ELR (cell line): ENCODE measurements around the gene HYAL3.
"Not testable (repeated sequence)": the region's sequence is repeated elsewhere in the genome, so short reads cannot be mapped to it uniquely, and the experiment has no call there.

Experiments
- DNase-seq: peaks from one replicate; pipeline ENCODE4 v3.0.0-alpha.2; 2015; ENCODE audit warnings: low read depth

HYAL3 gene

GRCh38 chr3:50258029-50258680, 41.0 kb downstream of the HYAL3 start:
- no peak for DNase-seq

DNA sequence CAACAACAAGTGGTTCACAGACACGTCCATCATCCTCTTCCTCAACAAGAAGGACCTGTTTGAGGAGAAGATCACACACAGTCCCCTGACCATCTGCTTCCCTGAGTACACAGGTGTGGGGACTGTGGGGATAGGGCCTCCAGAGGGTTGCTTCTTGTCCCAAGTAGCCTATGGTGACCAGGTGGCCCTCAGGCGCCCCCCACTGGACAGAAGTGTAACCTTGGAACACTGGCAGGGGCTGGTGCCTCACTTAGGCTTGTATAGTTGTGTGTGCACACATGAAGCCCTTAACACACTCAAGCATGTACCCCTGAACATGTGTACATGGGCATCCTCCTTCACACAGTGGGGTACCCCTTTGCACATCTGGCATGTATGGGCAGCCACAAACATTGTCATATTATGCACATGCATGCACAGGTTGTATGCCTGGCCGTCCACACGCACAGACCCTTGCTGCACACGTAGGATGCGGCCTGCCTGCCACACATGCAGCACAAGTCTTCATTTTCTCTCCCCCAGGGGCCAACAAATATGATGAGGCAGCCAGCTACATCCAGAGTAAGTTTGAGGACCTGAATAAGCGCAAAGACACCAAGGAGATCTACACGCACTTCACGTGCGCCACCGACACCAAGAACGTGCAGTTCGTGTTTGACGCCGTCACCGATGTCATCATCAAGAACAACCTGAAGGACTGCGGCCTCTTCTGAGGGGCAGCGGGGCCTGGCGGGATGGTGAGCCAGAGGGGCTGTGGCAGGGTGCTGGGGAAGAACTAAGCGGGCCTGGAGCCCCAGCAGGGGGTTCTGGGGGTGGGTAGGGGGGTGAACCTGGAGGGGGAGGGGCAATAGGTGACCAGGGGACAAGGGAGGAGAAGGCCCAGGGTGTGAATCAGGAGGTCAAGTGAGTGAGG, 42.0 kb downstream of the HYAL3 start:
- peak; percentile 55 for DNase-seq

GRCh38 chr3:50255251-50255615, 44.0 kb downstream of the HYAL3 start:
- DNase-seq = no peak

- peak; percentile 78 for DNase-seq
Observed at GRCh38 chr3:50254577-50255250, 44.5 kb downstream of the HYAL3 start.

- DNase-seq = peak; percentile 98
Observed at GRCh38 chr3:50251220-50251619, 48.0 kb downstream of the HYAL3 start.

GRCh38 chr3:50250514-50250913, 48.7 kb downstream of the HYAL3 start:
- DNase-seq = no peak

GRCh38 chr3:50249457-50249856, 49.7 kb downstream of the HYAL3 start:
- DNase-seq = no peak

- DNase-seq = peak; percentile 66
Observed at GRCh38 chr3:50248387-50248786, 50.8 kb downstream of the HYAL3 start.

- DNase-seq = peak; percentile 99
Observed at GRCh38 chr3:50246517-50246954, 52.7 kb downstream of the HYAL3 start.

DNA sequence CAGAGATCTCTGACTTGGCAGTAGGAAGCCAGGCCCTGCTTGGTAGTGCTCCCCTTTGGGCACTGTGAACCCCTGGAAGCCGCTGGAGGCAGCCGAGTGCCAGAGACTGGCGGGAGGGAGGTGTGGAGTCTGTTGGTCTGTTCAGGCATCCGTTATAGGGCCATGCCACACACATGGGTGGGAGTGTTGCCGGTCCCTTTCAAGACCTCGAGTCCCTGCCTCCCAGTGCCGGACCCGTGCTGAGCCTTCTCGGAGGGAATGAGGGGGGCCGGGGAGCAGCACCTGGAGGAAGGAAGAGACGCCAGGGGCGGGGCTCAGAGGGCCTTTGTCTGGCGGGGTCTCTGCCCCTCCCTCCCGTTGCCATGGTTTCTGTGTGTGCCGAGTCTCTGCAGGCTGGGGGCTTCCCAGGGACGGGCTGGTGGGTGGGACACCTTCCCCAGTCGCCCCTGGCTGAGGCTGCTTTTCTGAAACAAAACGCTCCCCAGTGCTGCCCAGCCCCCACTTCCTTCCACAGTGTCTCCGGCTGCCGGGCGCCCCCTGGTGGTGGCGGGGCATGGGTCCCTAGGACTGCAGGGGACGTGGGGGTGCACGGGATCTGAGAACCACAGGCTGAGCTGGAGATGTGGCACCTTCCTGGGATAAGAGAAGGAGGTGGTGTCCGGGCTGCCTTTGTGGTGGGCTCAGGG, 53.2 kb downstream of the HYAL3 start:
- DNase-seq = peak; percentile 89

DNA sequence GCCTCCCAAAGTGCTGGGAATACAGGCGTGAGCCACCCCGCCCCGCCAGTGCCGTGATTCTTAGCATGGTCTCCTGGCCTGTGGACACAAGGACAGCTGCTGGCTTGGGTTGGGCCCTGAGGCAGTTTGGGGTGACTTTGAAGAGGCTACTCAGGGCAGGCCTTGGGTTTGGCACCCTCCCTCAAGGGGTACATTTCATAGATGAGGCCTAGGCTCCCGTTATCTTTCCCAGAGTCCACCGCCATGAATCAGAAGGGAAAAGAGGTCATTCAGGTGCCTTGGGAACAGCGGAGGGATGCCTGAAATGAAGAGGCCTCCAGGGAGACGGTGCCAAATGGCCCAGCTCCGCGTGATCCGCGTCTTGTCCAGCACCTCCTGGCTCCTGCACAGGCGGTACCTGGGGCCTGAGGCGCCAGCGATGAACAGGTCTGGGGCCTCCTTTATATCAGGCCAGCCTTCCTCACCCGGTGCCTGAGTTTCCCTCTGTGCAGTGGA, 53.9 kb downstream of the HYAL3 start:
- DNase-seq = no peak

GRCh38 chr3:50244813-50245212, 54.4 kb downstream of the HYAL3 start:
- DNase-seq = not testable (repeated sequence)

- no peak for DNase-seq
Observed at GRCh38 chr3:50243543-50243895, 55.7 kb downstream of the HYAL3 start.

DNA sequence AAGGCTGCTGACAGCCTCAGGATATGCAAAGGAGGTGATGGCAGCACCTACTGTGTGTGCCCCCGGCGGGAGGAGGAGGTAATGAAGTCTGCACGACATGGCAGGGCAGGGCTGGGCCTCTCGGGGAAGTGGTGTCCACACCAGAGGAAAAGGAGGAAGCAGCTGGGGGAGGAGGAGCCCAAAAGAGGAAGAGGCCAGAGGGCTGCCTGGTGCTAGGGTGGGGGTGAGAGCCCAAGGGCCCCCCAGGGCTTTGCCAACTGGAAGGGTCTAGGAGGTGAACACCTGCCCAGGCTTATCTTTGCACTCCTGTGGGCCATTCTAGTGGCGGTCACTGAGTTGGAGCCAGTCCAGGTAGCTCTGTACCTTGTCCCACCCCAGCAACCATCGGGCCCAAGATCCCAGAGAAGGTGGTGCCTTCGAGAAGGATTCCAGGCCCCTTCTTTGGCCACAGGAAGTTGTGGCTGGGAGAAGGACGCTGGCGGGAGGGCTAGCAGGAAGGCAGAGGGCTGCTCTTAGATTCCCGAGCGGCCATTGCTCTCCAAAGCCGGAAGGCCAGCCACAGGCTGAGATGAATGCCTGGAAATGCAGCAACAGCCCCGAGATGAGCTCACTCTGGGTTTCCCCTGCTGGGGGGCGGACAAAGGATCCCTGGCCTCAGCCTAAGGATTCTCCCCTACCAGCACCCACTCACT, 56.2 kb downstream of the HYAL3 start:
- peak; percentile 83 for DNase-seq
